ENCODE results near the gene CLIP4. TPM values are rescaled to one million over a fixed set of nuclear protein-coding genes. Genes with fewer than 3 reads are reported as not detected.

The CLIP4 gene
- total and polyA plus RNA-seq, 2 of the 13 experiments (the other 11 are each of a cell fraction or from before 2014, with no cell fraction given): 0.46 to 0.49 TPM

DNA sequence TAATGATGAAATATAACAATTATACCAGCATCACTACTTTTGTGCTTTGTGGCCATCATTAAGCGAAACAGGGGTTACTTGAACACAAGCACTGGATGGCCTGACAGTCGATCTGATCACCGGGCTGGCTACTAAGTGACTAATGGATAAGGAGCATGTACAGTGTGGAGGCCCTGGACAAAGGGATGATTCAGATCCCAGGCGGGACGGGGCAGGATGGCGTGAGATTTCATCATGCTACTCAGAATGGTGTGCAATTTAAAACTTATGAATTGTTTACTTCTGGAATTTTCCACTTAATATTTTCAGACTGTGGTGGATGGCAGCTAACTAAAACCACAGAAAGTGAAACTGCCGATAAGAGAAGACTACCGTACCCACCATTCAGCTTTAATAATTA lies 7.0 kb upstream of the CLIP4 start (continued):
- TF ChIP-seq CBX5 (CRISPR knock-in tag; IDR thresholded peaks at IDR 0.05; ENCODE audit: borderline replicate concordance) (peak; percentile 93), ZNF644 (CRISPR knock-in tag; IDR thresholded peaks at IDR 0.05; ENCODE audit: low read depth) (peak; percentile 76), YEATS2 (CRISPR knock-in tag; IDR thresholded peaks at IDR 0.05; ENCODE audit: borderline replicate concordance) (no peak), TSC22D2 (CRISPR knock-in tag; IDR thresholded peaks at IDR 0.05; ENCODE audit: borderline replicate concordance) (no peak), SAFB2 (CRISPR knock-in tag; IDR thresholded peaks at IDR 0.05; ENCODE audit: borderline replicate concordance, low read depth) (no peak), PRPF4 (IDR thresholded peaks at IDR 0.05; ENCODE audit: low read depth, low read length, poor library complexity, severe bottlenecking) (peak; percentile 71)
- TF ChIP-seq, protein P1, sequence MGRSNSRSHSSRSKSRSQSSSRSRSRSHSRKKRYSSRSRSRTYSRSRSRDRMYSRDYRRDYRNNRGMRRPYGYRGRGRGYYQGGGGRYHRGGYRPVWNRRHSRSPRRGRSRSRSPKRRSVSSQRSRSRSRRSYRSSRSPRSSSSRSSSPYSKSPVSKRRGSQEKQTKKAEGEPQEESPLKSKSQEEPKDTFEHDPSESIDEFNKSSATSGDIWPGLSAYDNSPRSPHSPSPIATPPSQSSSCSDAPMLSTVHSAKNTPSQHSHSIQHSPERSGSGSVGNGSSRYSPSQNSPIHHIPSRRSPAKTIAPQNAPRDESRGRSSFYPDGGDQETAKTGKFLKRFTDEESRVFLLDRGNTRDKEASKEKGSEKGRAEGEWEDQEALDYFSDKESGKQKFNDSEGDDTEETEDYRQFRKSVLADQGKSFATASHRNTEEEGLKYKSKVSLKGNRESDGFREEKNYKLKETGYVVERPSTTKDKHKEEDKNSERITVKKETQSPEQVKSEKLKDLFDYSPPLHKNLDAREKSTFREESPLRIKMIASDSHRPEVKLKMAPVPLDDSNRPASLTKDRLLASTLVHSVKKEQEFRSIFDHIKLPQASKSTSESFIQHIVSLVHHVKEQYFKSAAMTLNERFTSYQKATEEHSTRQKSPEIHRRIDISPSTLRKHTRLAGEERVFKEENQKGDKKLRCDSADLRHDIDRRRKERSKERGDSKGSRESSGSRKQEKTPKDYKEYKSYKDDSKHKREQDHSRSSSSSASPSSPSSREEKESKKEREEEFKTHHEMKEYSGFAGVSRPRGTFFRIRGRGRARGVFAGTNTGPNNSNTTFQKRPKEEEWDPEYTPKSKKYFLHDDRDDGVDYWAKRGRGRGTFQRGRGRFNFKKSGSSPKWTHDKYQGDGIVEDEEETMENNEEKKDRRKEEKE (IDR thresholded peaks at IDR 0.05): no peak

DNA sequence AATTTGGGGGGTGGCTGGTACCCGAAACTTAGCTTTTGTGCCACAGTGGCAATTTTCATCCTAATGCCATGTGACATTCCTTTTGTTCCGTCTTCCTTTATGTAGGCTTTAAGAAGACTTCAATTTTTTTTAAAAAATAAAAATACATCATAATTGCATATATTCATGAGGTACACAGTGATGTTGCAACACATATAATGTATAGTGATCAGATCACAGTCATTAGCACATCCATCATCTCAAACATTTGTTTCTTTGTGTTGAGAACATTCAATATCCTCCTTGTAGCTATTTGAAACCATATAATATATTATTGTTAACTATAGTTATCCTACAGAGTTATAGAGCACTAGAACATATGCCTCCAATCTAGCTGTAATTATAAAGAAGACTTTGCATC lies 6.0 kb upstream of the CLIP4 start:
- TF ChIP-seq CEBPB (IDR thresholded peaks at IDR 0.05; ENCODE audit: borderline replicate concordance, low read depth, low read length): peak; percentile 52
- TF ChIP-seq, protein P2, sequence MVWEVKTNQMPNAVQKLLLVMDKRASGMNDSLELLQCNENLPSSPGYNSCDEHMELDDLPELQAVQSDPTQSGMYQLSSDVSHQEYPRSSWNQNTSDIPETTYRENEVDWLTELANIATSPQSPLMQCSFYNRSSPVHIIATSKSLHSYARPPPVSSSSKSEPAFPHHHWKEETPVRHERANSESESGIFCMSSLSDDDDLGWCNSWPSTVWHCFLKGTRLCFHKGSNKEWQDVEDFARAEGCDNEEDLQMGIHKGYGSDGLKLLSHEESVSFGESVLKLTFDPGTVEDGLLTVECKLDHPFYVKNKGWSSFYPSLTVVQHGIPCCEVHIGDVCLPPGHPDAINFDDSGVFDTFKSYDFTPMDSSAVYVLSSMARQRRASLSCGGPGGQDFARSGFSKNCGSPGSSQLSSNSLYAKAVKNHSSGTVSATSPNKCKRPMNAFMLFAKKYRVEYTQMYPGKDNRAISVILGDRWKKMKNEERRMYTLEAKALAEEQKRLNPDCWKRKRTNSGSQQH (CRISPR knock-in tag; IDR thresholded peaks at IDR 0.05; ENCODE audit: low read depth): no peak
- H3K9me3 ChIP-seq (ENCODE audit: low read length): no peaks in the 10 kb centered on the region
- no peak overlapping the region for H3K4me2 ChIP-seq (ENCODE audit: low read depth, low read length)
- H3K27ac ChIP-seq (ENCODE audit: extremely low read length, insufficient read depth, low read length): no peak overlapping the region
- peaks cover 0 to 3% of the 10 kb centered on the region in 2 experiments; a peak in 1 of 5 replicates for H3K27me3 ChIP-seq (ENCODE audit: control insufficient read depth in 1 of 2, insufficient read depth in 2 of 2, low read length in 2 of 2)
- no peak for DNase-seq (ENCODE audit: low spot score)
- POLR2A ChIA-PET: interaction anchor here (2.0 kb wide), 1 partner anchor 8 kb away, joined by 11 read pairs; no protein-coding TSS in a partner anchor
- BruUV-seq (replicated peaks): no TSS peak
- intact Hi-C loops (cut with micrococcal nuclease; ENCODE audit: unreplicated experiment) (loop anchor here (2.0 to 5.0 kb wide), 2 partner anchors 22 to 152 kb away; no protein-coding TSS in a partner anchor), in situ Hi-C loops (cut with HindIII; ENCODE audit: extremely low pct_ligation_motif_present, low pct_unique_long_range_greater_than_20kb) (no loop called here)
- no peak overlapping the region for H2AFZ ChIP-seq (ENCODE audit: low read length)
- 87% methylated on average over 2 of the region's 2 CpGs for WGBS (ENCODE audit: low lambda C conversion rate)
- CTCF ChIA-PET (ENCODE audit: low intra/inter-chr PET ratio, low total read pairs): no interaction called here
- H3K4me3 ChIP-seq (replicated peaks in 1 of 3; ENCODE audit: insufficient read depth in 1 of 3, low read depth in 2 of 3, low read length in 3 of 3): no peak overlapping the region
- no peak overlapping the region for H3K9ac ChIP-seq (ENCODE audit: insufficient read depth, low read depth, low read length)
- H4K20me1 ChIP-seq (ENCODE audit: insufficient read depth, low read length): no peaks in the 10 kb centered on the region
- no peaks in the 10 kb centered on the region for H3K36me3 ChIP-seq (replicated peaks in 1 of 2; ENCODE audit: control insufficient read depth in 1 of 2, insufficient read depth in 2 of 2, low read length in 2 of 2)
- no peaks in the 10 kb centered on the region for H3K79me2 ChIP-seq (ENCODE audit: insufficient read depth, low read length)
- peaks cover 30% of the 10 kb centered on the region for H3K4me1 ChIP-seq (ENCODE audit: insufficient read depth, low read length)
- no peak for ATAC-seq
- FAIRE-seq: no peak
